Nephron progenitor cell (in vitro differentiated cells): ENCODE data around the gene SULF2.

Source experiments
- DNase-seq: peaks from one replicate; pipeline ENCODE4 v3.0.0; 2021
- H3K27ac Mint-ChIP-seq: 2 replicates; pipeline ENCODE4 v1.8.0; 2021; ENCODE audit warnings: mild to moderate bottlenecking, moderate library complexity, mixed read lengths
- H3K27me3 Mint-ChIP-seq: 2 replicates; pipeline ENCODE4 v1.8.0; 2021; ENCODE audit warnings: mild to moderate bottlenecking, low read depth, mixed read lengths; ENCODE audit not compliant: poor library complexity
- H3K36me3 Mint-ChIP-seq: 2 replicates; pipeline ENCODE4 v1.8.0; 2021; ENCODE audit warnings: low read depth, mixed read lengths
- H3K4me1 Mint-ChIP-seq: 2 replicates; pipeline ENCODE4 v1.8.0; 2021; ENCODE audit warnings: mixed read lengths
- H3K4me3 Mint-ChIP-seq: 2 replicates; pipeline ENCODE4 v1.8.0; 2021; ENCODE audit warnings: mild to moderate bottlenecking, moderate library complexity, mixed read lengths
- H3K9me3 Mint-ChIP-seq: 2 replicates; pipeline ENCODE4 v1.8.0; 2021; ENCODE audit warnings: mild to moderate bottlenecking, moderate library complexity, mixed read lengths
- TF ChIP-seq, protein P1 (sequence below): fragments of 200-600 bp; sonication (generic); IDR thresholded peaks from 2 replicates; pipeline ENCODE4 v1.5.0; 2021; ENCODE audit warnings: antibody characterized with exemption

The SULF2 gene

DNA sequence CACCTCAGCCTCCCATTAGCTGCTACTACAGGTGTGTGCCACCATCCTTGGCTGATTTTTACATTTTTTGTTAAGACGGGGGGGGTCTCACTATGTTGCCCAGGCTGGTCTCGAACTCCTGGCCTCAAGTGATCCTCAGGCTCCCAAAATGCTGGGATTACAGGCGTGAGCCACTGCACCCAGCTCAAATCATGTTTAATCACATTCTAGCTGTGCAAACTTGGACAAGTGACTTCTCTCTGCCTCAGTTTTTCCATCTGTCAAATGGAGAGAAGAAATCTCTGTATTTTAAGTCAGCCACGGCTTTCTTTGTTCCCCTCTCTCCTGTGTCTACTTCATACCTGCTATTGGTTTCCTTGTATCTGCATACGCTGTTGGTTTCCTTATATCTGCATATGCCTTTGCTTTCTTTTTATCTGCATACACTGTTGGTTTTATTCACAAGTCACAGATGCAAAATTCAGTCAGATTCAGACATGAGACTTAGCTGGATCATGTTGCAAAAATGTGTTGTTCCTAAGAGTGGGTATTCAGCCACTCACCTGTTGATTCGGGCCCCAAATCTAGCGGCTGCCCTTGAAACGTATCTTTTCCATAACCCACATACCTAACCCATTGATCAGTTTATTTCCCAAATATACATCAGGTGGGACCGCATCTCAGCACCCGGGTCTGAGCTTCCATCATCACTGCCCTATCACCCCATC lies 30.2 kb downstream of the SULF2 start:
- H3K36me3 Mint-ChIP-seq = peaks cover 51% of the 10 kb centered on the region
- DNase-seq = no peak
- H3K4me1 Mint-ChIP-seq = peaks cover 64% of the 10 kb centered on the region

DNA sequence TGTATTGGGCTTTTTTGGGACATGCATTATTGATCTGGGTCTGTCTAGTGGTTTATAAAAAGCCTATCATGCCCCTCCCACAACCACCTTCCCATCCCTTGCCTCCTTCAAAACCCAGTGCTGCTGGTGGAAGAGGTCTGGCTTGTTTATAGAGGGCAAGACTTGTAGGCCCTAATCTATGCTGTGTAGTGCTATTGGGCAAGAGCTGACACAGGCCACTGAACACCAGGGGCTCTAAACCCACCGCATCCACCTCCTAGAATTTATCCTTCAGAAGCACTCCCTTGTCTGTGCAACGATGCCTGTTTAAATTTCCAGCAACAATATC lies 30.9 kb downstream of the SULF2 start:
- H3K9me3 Mint-ChIP-seq = no peaks in the 10 kb centered on the region
- no peaks in the 10 kb centered on the region for H3K27me3 Mint-ChIP-seq
- no peak for DNase-seq
- TF ChIP-seq, protein P1, sequence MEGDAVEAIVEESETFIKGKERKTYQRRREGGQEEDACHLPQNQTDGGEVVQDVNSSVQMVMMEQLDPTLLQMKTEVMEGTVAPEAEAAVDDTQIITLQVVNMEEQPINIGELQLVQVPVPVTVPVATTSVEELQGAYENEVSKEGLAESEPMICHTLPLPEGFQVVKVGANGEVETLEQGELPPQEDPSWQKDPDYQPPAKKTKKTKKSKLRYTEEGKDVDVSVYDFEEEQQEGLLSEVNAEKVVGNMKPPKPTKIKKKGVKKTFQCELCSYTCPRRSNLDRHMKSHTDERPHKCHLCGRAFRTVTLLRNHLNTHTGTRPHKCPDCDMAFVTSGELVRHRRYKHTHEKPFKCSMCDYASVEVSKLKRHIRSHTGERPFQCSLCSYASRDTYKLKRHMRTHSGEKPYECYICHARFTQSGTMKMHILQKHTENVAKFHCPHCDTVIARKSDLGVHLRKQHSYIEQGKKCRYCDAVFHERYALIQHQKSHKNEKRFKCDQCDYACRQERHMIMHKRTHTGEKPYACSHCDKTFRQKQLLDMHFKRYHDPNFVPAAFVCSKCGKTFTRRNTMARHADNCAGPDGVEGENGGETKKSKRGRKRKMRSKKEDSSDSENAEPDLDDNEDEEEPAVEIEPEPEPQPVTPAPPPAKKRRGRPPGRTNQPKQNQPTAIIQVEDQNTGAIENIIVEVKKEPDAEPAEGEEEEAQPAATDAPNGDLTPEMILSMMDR = no peak
- peaks cover 58% of the 10 kb centered on the region for H3K36me3 Mint-ChIP-seq
- no peak overlapping the region for H3K4me3 Mint-ChIP-seq
- no peak overlapping the region for H3K27ac Mint-ChIP-seq
- H3K4me1 Mint-ChIP-seq = peaks cover 58% of the 10 kb centered on the region

More for the DNA sequence above, 30.2 kb downstream of the SULF2 start:
- Mint-ChIP-seq H3K27me3 (no peaks in the 10 kb centered on the region), H3K4me3 (no peak overlapping the region), H3K9me3 (no peaks in the 10 kb centered on the region), H3K27ac (no peak overlapping the region)
- TF ChIP-seq, protein P1 = no peak

DNA sequence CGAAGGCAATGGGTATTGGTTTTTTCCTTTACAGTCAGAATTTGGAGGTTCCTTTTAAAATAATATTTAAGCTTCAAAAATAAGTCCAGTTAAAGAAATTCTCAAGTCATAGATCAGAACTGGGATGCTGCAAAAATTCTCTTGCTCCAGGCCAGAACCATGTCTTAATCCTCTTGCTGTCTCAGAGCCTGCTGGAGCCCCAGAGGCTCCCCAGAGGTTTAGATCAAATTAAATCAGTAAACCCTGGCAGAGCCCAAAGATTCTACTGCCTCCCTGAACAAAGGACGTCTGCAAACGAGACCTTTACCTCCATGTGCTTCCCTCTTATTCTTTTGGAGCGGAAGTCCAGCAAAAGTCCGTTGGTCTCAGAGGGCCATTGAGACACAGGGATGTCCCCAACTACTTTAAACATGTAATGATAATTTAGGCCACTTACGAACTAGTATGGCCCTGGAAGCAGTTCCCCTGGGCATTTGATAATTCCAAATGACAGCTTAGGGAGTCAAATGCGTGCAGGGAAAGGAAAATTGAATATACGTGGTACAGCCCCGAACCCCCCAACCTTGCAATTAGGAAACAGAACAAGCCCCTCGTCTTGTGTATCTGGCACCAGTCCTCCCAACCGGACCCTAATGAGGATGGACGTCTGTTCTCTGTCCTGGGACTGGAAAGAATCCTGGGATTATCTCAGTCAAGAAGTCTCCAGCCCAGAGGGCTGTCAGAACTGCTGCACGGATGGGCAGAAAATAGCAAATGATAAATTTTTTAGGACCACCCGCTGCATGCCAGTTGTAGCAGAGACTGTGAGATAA lies 31.5 kb downstream of the SULF2 start:
- Mint-ChIP-seq H3K4me3 (no peak overlapping the region), H3K9me3 (no peaks in the 10 kb centered on the region), H3K27me3 (no peaks in the 10 kb centered on the region), H3K4me1 (peaks cover 52% of the 10 kb centered on the region), H3K36me3 (peaks cover 64% of the 10 kb centered on the region), H3K27ac (peak overlapping the region; percentile 29)
- no peak for DNase-seq
- TF ChIP-seq, protein P1 = no peak

DNA sequence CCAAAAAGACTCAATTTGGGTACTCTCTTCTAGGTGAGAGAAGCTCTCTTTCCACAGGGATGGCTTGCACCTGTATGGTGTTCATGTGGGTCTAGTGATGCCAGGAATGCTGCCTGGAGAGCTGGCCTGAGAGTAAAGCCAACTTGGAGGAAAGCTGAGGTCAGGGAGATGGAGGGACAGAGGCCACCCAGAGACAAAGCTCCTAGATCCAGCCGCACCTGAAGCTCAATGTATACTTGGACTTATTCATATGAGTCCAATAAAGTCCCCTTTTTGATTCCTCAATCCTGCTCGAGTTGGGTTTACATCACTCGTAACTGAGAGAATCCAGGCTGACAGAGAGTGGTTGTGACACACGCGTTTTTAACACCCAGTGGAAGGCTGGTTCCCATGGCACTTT lies 33.8 kb downstream of the SULF2 start:
- peaks cover 31% of the 10 kb centered on the region for H3K4me1 Mint-ChIP-seq
- H3K36me3 Mint-ChIP-seq = peaks cover 80% of the 10 kb centered on the region
- H3K9me3 Mint-ChIP-seq = no peaks in the 10 kb centered on the region
- DNase-seq = no peak
- no peak overlapping the region for H3K4me3 Mint-ChIP-seq
- TF ChIP-seq, protein P1 = no peak
- no peaks in the 10 kb centered on the region for H3K27me3 Mint-ChIP-seq
- H3K27ac Mint-ChIP-seq = no peak overlapping the region

DNA sequence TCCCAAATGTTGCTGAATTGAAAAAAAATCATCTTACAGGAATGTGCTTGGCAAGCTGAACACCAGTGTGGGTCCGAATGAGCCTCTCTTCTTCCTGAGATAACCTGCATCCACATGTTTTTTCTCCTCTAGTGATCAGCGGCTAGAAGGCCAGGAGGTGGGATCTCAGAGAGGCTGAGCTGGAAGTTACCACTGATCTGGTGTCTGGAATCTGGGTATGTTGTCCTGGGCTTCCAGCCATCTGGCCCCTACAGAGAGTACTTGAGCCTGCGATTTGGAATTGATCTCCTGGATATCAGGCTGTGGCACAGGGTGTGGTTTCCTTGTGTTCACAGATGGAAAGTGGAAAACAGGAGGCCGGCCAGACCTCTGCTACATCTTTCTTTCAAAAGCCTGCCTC lies 35.9 kb downstream of the SULF2 start:
- Mint-ChIP-seq H3K4me1 (peaks cover 26% of the 10 kb centered on the region), H3K4me3 (no peak overlapping the region), H3K27me3 (no peaks in the 10 kb centered on the region), H3K27ac (no peak overlapping the region), H3K9me3 (no peaks in the 10 kb centered on the region), H3K36me3 (peaks cover 64% of the 10 kb centered on the region)
- TF ChIP-seq, protein P1 = no peak
- DNase-seq = no peak

DNA sequence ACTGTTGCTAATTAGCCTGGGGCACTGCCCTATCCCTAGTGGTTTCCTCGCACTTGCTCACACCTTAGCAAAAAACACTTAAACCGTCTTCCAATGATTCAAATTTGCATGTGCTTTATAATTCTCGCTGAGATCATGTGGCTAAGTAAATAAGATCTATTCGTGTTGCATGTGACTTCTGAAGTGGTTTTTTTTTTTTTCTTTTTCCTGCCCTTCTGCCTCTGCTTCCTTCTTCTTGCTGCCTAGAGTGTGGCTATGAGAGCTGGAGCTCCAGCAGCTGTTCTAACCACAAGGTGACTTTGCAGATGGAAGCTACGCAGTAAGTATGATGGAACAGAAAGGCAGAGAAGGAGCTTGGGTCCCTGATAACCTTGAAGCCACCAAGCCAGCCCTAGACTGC lies 36.5 kb downstream of the SULF2 start:
- H3K4me1 Mint-ChIP-seq = peaks cover 23% of the 10 kb centered on the region
- no peak for DNase-seq
- no peak overlapping the region for H3K27ac Mint-ChIP-seq
- H3K9me3 Mint-ChIP-seq = no peaks in the 10 kb centered on the region
- H3K27me3 Mint-ChIP-seq = no peaks in the 10 kb centered on the region
- TF ChIP-seq, protein P1 = no peak
- H3K36me3 Mint-ChIP-seq = peaks cover 62% of the 10 kb centered on the region
- H3K4me3 Mint-ChIP-seq = no peak overlapping the region
